Measurements from ENCODE around the gene ARHGEF17.

- TF ChIP-seq, protein P1, sequence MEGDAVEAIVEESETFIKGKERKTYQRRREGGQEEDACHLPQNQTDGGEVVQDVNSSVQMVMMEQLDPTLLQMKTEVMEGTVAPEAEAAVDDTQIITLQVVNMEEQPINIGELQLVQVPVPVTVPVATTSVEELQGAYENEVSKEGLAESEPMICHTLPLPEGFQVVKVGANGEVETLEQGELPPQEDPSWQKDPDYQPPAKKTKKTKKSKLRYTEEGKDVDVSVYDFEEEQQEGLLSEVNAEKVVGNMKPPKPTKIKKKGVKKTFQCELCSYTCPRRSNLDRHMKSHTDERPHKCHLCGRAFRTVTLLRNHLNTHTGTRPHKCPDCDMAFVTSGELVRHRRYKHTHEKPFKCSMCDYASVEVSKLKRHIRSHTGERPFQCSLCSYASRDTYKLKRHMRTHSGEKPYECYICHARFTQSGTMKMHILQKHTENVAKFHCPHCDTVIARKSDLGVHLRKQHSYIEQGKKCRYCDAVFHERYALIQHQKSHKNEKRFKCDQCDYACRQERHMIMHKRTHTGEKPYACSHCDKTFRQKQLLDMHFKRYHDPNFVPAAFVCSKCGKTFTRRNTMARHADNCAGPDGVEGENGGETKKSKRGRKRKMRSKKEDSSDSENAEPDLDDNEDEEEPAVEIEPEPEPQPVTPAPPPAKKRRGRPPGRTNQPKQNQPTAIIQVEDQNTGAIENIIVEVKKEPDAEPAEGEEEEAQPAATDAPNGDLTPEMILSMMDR (IDR thresholded peaks at IDR 0.05; ENCODE audit: low read depth, low read length, poor library complexity, severe bottlenecking): no peak
- no peak for TF ChIP-seq EZH2phosphoT487 (IDR thresholded peaks at IDR 0.05; ENCODE audit: borderline replicate concordance, low read length)
Observed at GRCh38 chr11:73266646-73267020, 41.4 kb upstream of the ARHGEF17 start.
